Forelimb muscle (tissue), 1 donor: ENCODE measurements around the gene ZNF385C. TPM values are rescaled to one million over a fixed set of nuclear protein-coding genes. Genes with fewer than 3 reads are reported as not detected.
"Not testable (repeated sequence)": the region's sequence is repeated elsewhere in the genome, so short reads cannot be mapped to it uniquely, and the experiment has no call there.

Experiments used
- DNase-seq: peaks from one replicate; pipeline ENCODE4 v3.0.0-alpha.2; 2013; ENCODE audit warnings: low read depth
- polyA plus RNA-seq: library from polyadenylated mRNA; unstranded; fragments of 120-200 nt; gene quantifications from one replicate; pipeline ENCODE4 v1.2.1, GENCODE V29; 2013; ENCODE audit not compliant: insufficient read length

The ZNF385C gene, protein sequence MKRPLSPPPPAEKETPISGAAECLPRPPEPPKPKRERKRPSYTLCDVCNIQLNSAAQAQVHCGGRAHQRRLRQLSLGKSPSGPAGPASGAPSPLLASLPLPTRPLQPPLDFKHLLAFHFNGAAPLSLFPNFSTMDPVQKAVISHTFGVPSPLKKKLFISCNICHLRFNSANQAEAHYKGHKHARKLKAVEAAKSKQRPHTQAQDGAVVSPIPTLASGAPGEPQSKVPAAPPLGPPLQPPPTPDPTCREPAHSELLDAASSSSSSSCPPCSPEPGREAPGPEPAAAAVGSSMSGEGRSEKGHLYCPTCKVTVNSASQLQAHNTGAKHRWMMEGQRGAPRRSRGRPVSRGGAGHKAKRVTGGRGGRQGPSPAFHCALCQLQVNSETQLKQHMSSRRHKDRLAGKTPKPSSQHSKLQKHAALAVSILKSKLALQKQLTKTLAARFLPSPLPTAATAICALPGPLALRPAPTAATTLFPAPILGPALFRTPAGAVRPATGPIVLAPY
- polyA plus RNA-seq, result 6.7 TPM

DNA sequence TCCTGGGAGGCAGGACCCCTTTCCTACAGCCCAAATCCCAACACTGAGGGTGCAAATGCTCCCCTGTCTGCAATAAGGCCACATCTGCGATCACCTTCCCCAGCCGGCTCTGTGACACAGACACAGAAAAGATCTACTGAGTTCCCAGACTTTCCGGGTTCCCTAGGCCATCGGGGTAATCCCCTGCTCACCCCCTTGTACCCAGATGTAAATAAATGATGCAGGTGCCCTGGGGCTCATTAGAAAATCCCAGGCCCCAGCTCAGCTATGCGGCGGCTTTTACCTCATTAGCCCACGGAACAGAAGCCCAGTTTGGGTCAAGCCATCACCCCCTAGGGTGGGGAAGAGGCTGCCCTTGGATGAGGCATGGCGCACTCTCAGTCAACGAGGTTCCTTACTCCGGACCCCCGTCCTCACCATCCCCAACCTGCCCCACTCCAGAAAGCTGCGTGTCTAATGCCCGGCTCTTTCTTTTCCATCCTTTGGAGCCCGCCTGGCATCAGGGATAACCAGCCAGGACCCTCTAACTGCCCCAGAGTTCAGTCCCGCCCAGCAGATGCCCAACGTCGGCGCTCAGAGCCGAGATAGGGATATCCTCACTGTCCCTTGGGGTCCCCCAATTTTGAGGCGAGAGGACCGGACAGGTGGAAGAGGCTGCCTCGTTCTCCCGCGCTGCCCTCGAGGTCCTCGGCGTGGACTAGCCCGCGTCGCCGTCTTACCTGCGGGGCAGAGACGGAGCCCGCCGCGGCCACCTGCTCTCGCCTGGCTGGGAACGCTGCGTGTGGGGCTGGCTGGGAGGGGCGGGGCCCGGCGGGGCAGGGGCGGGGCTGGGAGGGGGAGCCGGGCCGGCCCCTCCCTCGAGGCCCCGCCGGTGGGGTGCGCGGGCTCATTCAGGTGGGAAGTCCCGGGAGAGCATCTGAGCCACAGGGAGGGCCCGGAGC is at the start of gene ZNF385C:
Gene ZNF385C (minus strand): TSS at position 783 of the 941 bp plus-strand sequence. CDS start 35,417 bp downstream, outside the sequence.
- DNase-seq, result no peak

- DNase-seq, result no peak
Measured at GRCh38 chr17:42146911-42147607, 48.8 kb upstream of the ZNF385C start.

DNA sequence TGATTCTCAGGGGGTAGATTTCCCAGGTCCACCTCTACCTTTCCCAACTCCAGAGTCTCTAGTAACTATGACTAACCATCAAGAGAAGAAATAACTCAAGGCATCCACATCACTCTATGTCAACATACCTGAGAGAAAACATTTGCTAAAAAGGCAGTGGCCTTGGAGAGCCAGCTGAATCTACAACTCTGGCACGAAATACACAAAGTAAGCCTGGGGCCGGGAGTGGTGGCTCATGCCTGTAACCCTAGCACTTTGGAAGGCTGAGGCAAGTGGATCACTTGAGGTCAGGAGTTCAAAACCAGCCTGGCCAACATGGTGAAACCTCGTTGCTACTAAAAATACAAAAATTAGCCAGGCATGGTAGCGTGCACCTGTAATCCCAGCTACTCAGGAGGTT is 44.9 kb upstream of the ZNF385C start:
- not testable (repeated sequence) for DNase-seq

DNA sequence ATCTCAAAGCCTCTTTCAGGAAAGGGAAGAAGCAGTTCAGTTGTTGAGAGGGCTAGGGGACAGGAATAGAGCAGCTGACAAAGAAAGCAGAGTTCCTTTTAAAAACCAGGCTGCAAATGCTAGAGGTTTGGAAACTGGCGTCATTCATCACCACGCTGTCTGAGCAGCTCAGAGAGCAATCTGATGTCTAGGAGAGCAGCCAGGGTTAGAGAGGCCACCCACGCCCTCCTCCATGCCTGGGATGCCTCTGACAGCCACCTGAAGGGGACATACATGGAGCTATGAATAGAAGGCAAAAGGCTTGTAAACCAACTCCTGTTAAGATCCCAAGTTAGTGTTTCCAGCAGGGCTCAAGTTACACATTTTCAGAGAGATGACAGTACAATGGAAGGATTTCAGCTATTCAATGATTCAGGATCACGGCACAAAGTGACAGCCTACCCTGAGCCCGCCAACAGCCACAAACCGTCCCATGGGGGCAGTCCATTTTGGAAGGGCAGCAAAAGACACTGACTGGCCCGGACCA is 44.2 kb upstream of the ZNF385C start:
- no peak for DNase-seq

DNA sequence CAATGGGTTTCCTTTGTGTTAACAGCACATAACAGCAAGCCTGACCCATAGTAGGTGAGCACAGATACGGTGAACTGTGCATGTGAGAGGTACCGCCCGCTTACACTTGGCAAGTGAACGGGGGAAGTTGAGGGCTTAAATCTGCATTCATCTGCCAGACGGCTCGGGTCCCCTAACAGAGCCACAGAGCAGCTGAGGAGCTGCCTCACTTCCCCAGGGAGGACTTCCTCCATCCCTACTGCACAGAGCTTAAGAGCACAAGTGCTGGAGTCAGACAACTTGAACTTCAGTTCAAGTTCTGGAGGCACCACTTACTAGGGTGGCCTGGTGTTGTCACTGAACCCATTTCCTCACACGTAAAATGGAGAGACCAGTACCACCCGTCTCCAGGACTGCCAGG is 43.1 kb upstream of the ZNF385C start:
- DNase-seq, result no peak

DNA sequence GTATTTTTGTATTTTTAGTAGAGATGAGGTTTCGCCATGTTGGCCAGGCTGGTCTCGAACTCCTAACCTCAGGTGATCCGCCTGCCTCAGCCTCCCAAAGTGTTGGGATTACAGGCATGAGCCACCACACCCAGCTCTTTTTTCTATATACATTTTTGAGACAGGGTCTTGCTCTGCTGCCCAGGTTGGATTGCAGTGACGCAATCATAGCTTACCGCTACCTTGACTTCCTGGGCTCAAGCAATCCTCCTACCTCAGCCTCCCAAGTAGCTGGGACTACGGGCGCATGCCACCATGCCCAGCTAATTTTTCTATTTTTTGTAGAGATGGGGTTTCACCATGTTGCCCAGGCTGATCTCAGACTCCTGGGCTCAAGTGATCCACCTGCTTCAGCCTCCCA is 42.4 kb upstream of the ZNF385C start:
- not testable (repeated sequence) for DNase-seq

GRCh38 chr17:42138749-42139492 is 40.6 kb upstream of the ZNF385C start:
- DNase-seq, result no peak

GRCh38 chr17:42136654-42137051 is 38.4 kb upstream of the ZNF385C start:
- no peak for DNase-seq

- no peak for DNase-seq
Measured at GRCh38 chr17:42135664-42136653, 37.7 kb upstream of the ZNF385C start.

DNA sequence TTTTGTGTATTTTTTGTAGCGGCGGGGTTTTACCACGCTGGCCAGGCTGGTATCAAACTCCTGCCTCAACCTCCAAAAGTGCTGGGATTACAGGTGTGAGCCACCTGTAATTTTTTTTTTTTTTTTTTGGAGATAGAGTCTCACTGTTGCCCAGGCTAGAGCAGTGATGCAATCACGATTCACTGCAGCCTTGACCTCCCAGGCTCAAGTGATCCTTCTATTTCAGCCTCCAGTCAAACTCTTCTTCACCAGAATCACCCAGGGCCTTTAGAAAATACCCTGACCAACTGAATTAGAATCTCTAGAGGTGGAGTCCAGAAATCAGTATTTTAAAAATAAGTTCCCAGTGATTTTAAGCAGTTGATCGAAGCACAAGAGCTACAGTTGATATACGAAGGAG is 36.9 kb upstream of the ZNF385C start:
- no peak for DNase-seq

- no peak for DNase-seq
Measured at GRCh38 chr17:42133461-42134041, 35.3 kb upstream of the ZNF385C start.

DNA sequence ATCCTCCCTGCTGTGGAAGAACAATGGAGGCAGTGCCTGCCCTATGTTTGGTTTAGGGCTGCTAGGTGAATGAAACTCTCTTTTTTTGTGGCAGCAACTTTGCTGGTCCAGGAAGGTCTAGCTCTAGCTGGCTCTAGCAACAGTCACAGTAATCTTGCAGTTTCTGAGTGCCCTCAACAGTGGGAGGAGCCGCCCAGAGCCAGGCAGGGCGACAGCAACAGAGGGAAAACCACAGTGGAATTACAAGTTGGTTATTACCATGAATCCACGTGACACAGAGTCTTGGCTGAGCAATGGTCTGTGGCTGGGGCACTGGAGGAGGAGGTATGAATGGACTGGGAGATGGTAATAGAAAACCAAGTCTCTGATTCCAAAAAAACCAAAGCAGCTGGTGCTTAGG is 34.7 kb upstream of the ZNF385C start:
- no peak for DNase-seq

GRCh38 chr17:42131981-42132432 is 33.7 kb upstream of the ZNF385C start:
- DNase-seq, result no peak

GRCh38 chr17:42131232-42131631 is 33.0 kb upstream of the ZNF385C start:
- no peak for DNase-seq

GRCh38 chr17:42130310-42130936 is 32.1 kb upstream of the ZNF385C start:
- no peak for DNase-seq

DNA sequence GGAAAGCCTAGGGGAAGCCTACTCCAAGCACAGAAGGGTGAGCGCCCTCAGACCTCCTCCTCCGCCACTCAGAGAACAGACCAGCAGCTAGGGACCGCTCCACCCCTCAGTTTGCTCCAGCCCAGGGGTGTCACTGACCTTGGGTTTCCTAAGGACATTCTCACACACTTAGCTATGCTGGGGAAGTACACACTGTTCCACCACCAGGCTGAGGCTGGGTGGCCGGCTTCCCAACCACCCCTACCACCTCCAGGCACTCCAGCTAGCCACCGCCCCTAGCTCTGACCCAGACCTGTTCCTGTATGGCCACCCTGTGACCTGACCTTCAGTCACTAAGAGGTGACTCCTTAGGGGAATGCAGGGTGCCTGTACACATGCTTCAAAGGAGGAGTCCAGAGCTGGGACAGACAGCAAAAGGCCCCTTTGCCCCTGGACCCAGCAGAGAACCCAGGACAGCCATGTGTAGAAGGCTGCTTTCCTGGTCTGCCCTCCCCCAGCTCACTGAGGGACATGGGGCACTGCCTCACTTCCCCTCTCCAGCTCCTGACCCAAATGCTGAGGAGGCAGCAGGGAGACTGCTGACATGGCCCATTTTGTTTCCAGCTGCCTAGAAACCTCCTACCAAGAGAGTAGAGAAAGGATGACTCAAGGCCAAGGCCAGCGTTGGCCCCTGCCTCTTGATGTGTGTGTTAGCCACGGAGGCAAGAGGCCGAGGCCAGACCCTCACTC is 31.0 kb upstream of the ZNF385C start:
- no peak for DNase-seq

GRCh38 chr17:42127414-42127813 is 29.1 kb upstream of the ZNF385C start:
- DNase-seq, result no peak

DNA sequence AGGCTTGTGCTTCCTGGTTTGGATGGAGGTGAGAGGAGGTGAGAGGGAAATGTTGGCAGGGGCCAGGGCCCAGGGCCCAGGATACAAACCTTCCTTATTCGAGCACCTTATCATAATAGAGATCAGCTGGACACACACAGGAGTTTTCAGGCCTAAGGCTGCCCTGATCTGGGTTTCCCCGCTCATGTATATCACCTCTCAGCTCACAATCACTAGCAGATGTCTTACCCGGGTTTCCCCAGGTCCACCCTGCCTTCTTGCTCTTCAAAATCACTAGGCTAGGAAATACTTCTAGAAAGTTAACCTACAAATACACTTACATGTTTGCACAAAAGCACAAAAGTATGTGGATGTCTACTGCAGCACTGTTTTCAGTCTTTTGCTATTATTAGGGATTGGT is 28.6 kb upstream of the ZNF385C start:
- DNase-seq, result no peak
